K562 (cell line): ENCODE data around the gene TESK2. TPM values are rescaled to one million over a fixed set of nuclear protein-coding genes. Genes with fewer than 3 reads are reported as not detected.

Experiments used
- ATAC-seq: fragments of 200-7000 bp; cut with Tn5 transposase; 3 replicates; pipeline ENCODE4 v1.9.1; 2020; ENCODE audit warnings: moderate library complexity
- BruUV-seq: library from RNA; stranded (reverse); fragments of 400-500 nt; replicated peaks from 2 replicates; lab custom pipeline; 2021; lab: Mats Ljungman, UMichigan
- CTCF ChIA-PET: fragments of 300-600 bp; formaldehyde crosslinking; extraction: SDS; loops from one replicate; lab custom pipeline; 2021; ENCODE audit warnings: low intra/inter-chr PET ratio; lab: Yijun Ruan, JAX
- POLR2A ChIA-PET: fragments of 300-600, 350-650 bp; sonication (Branson Sonifier 250); formaldehyde crosslinking; extraction: SDS; loops from one replicate; lab custom pipeline; 2021; ENCODE audit warnings: antibody characterized with exemption, inconsistent platforms; lab: Yijun Ruan, JAX
- DNase-seq, 4 experiments: peaks; one replicate each; pipeline versions ENCODE4 v3.0.0 to v3.0.0-alpha.2; 2011 to 2018; ENCODE audit warnings: low spot score in 3 of 4, mixed read lengths in 3 of 4; ENCODE audit errors: extremely low read depth in 1 of 4
- FAIRE-seq: peaks from 2 replicates; lab custom pipeline; 2011; peaks lifted over from hg19 to GRCh38; lab: Jason Lieb, UNC
- H2AFZ ChIP-seq: 2 replicates; pipeline ENCODE4 v1.6.0; 2011; ENCODE audit warnings: low read depth, low read length, control low read depth, inconsistent platforms
- H3K27ac ChIP-seq: fragments of 200-600 bp; 3 replicates; pipeline ENCODE4 v1.8.0; 2011; ENCODE audit warnings: low read depth, mild to moderate bottlenecking, control low read depth, inconsistent platforms, low read length, moderate library complexity, mixed read lengths; ENCODE audit errors: extremely low read depth
- H3K27me3 ChIP-seq, 2 experiments: fragments of 300-600 bp in 1 of 2; 2 replicates in 1 of 2; 3 replicates in 1 of 2; pipeline versions ENCODE4 v1.6.0 to v1.8.0; 2011; ENCODE audit warnings: inconsistent platforms in 2 of 2, low read length in 2 of 2, mild to moderate bottlenecking in 1 of 2, mixed read lengths in 1 of 2, moderate library complexity in 1 of 2; ENCODE audit not compliant: control insufficient read depth in 2 of 2, insufficient read depth in 2 of 2
- H3K36me3 ChIP-seq: fragments of 300-600 bp; 3 replicates; pipeline ENCODE4 v1.8.0; 2011; ENCODE audit warnings: mild to moderate bottlenecking, low read length, inconsistent platforms; ENCODE audit not compliant: control insufficient read depth, insufficient read depth
- H3K4me1 ChIP-seq, 2 experiments: fragments of 200-600 bp in 1 of 2; replicated peaks in 1 of 2; 2 replicates in 1 of 2; 3 replicates in 1 of 2; pipeline versions ENCODE4 v1.5.1 to v1.8.0; 2011; ENCODE audit warnings: inconsistent platforms in 2 of 2, low read length in 2 of 2, mild to moderate bottlenecking in 1 of 2, mixed read lengths in 1 of 2, moderate library complexity in 1 of 2; ENCODE audit not compliant: control insufficient read depth in 2 of 2, insufficient read depth in 2 of 2
- H3K4me2 ChIP-seq: 2 replicates; pipeline ENCODE4 v1.6.1; 2011; ENCODE audit warnings: low read length, control low read depth, inconsistent platforms, mixed read lengths; ENCODE audit not compliant: insufficient read depth
- H3K4me3 ChIP-seq: fragments of 200-600 bp; sonication (generic), shearing (Covaris generic); 2 replicates; pipeline ENCODE4 v1.5.1; 2016; ENCODE audit warnings: control low read depth, inconsistent platforms
- H3K79me2 ChIP-seq: fragments of 200-600 bp; 3 replicates; pipeline ENCODE4 v1.8.0; 2011; ENCODE audit warnings: low read length, inconsistent platforms; ENCODE audit not compliant: control insufficient read depth, insufficient read depth
- H3K9ac ChIP-seq, 2 experiments: 2 replicates each; pipeline versions ENCODE4 v1.6.0 to v1.6.1; 2011; ENCODE audit warnings: low read depth in 2 of 2, low read length in 2 of 2, control low read depth in 1 of 2, inconsistent platforms in 1 of 2, mild to moderate bottlenecking in 1 of 2, mixed read lengths in 1 of 2; ENCODE audit not compliant: insufficient read depth in 1 of 2
- H3K9me1 ChIP-seq: one replicate; pipeline ENCODE4 v1.6.0; 2011; ENCODE audit warnings: inconsistent platforms, mild to moderate bottlenecking, low read length, moderate library complexity; ENCODE audit not compliant: control insufficient read depth, insufficient read depth
- H3K9me3 ChIP-seq: replicated peaks from 2 replicates; pipeline ENCODE4 v1.5.1; 2011; ENCODE audit warnings: low read depth, low read length, inconsistent platforms; ENCODE audit not compliant: control insufficient read depth, insufficient read depth
- H4K20me1 ChIP-seq: replicated peaks from 2 replicates; pipeline ENCODE4 v1.6.1; 2011; ENCODE audit warnings: low read length, inconsistent platforms, mixed read lengths; ENCODE audit not compliant: control insufficient read depth, insufficient read depth
- KAT2B ChIP-seq: IDR thresholded peaks from one replicate; pipeline ENCODE4 v1.6.1; 2012; ENCODE audit warnings: low read depth, mild to moderate bottlenecking, control low read depth, inconsistent platforms, low read length, moderate library complexity
- L3MBTL2 ChIP-seq: fragments of 450-650 bp; IDR thresholded peaks from 2 replicates; pipeline ENCODE4 v1.6.1; 2016; ENCODE audit warnings: mild to moderate bottlenecking, moderate library complexity
- LEF1 ChIP-seq: fragments of 450-650 bp; IDR thresholded peaks from 2 replicates; pipeline ENCODE4 v1.6.1; 2016; ENCODE audit warnings: mild to moderate bottlenecking
- NFE2L1 ChIP-seq: fragments of 450-650 bp; IDR thresholded peaks from 2 replicates; pipeline ENCODE4 v1.6.1; 2016; ENCODE audit warnings: missing genetic modification characterization, low read depth, mild to moderate bottlenecking, missing compliant biosample characterization, moderate library complexity, borderline replicate concordance
- PHB2 ChIP-seq: fragments of 450-650 bp; IDR thresholded peaks from 2 replicates; pipeline ENCODE4 v1.6.1; 2017; ENCODE audit warnings: low read depth
- POU5F1 ChIP-seq: fragments of 150-350 bp; IDR thresholded peaks from 2 replicates; pipeline ENCODE4 v1.6.1; 2014; ENCODE audit warnings: borderline replicate concordance, low read length, low read depth, mild to moderate bottlenecking; ENCODE audit not compliant: partially characterized antibody
- RBM15 ChIP-seq: fragments of 200-400 bp; formaldehyde crosslinking; IDR thresholded peaks from 2 replicates; pipeline ENCODE4 v1.6.1; 2018; ENCODE audit warnings: mild to moderate bottlenecking, low read length, moderate library complexity; ENCODE audit not compliant: insufficient read depth
- SMAD4 ChIP-seq: fragments of 250-450 bp; sonication (Bioruptor Pico); conservative IDR thresholded peaks from 2 replicates; pipeline ENCODE4 v1.8.0; 2021; ENCODE audit warnings: inconsistent platforms, mild to moderate bottlenecking, moderate library complexity
- SP1 ChIP-seq: sonication (generic); formaldehyde crosslinking; IDR thresholded peaks from 2 replicates; pipeline ENCODE4 v1.8.1; 2022; ENCODE audit warnings: mild to moderate bottlenecking, missing genetic modification reagents
- TAF9B ChIP-seq: fragments of 450-650 bp; IDR thresholded peaks from 2 replicates; pipeline ENCODE4 v1.6.1; 2018; ENCODE audit warnings: mild to moderate bottlenecking; ENCODE audit not compliant: partially characterized antibody
- ZNF184 ChIP-seq: sonication (generic); formaldehyde crosslinking; IDR thresholded peaks from 2 replicates; pipeline ENCODE4 v1.5.0; 2020; ENCODE audit warnings: missing genetic modification reagents
- in situ Hi-C: fragments of 300-500 bp; cut with MboI; formaldehyde crosslinking; loops from 4 replicates; pipeline ENCODE4 v1.15.0; 2018; ENCODE audit warnings: inconsistent platforms, mixed read lengths
- intact Hi-C: fragments of 100-400 bp; cut with micrococcal nuclease; formaldehyde crosslinking; loops from 2 replicates; pipeline ENCODE4 v1.14.2; 2022
- polyA plus RNA-seq, 8 experiments: library from polyadenylated mRNA; depleted of rRNA in 4 of 8; stranded (reverse) in 5 of 8; unstranded in 3 of 8; fragments of >200 nt; fragmentation: Nextera tagmentation in 2 of 8; fragmentation: Illumina TruSeq in 1 of 8; extraction: Ambion mirVana in 2 of 8; extraction: Trizol in 1 of 8; gene quantifications; 2 replicates each; pipeline versions ENCODE4 v1.2.1 to v1.2.3, GENCODE V29; 2011 to 2014; ENCODE audit warnings: inconsistent platforms in 1 of 8, missing spikeins in 1 of 8
- total RNA-seq, 7 experiments: library from RNA; depleted of rRNA in 6 of 7; stranded (reverse); fragments of >200 nt in 6 of 7; fragmentation: Illumina TruSeq in 2 of 7; extraction: Trizol in 2 of 7; gene quantifications; 2 replicates each; pipeline versions ENCODE4 v1.2.1 to v1.2.3, GENCODE V29; 2011 to 2021; ENCODE audit warnings: low replicate concordance in 1 of 7
- TF ChIP-seq, protein P1 (sequence below): fragments of 450-650 bp; formaldehyde crosslinking; IDR thresholded peaks from 2 replicates; pipeline ENCODE4 v1.4.0; 2022; ENCODE audit warnings: missing genetic modification characterization
- TF ChIP-seq, protein P2 (sequence below): fragments of 250-450 bp; sonication (Bioruptor Pico); IDR thresholded peaks from 2 replicates; pipeline ENCODE4 v1.5.0; 2021
- TF ChIP-seq, protein P3 (sequence below): fragments of 250-450 bp; sonication (Bioruptor Pico); IDR thresholded peaks from 2 replicates; pipeline ENCODE4 v1.5.0; 2022; ENCODE audit warnings: mild to moderate bottlenecking

Gene TESK2
- total and polyA plus RNA-seq, 9 of the 15 experiments (the other 6 are each of a cell fraction or from before 2014, with no cell fraction given), result 1.6 to 5.3 (median 3.7) TPM

DNA sequence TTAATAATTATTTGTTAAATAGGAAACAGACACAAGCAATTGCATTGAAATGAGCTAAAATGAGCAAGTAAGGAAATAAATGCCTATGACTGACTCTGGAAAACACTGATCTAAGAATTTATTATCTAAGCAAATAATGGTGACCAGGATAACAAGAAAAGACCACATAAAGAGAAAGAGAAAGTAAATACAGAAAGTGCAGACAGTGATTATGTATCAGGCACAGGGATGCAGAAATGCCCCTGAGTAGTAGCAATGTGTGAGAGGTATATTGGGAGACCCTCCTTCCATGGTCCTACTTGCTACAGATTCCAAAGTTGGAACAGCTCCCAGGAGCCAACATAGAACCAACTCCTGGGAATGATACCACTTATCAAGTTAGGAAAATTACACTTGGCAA is 117.4 kb downstream of the TESK2 start:
- H3K4me1 ChIP-seq, result 0 out of 5 replicates have a peak, but pooled peaks cover 0 to 4% of the 10 kb centered on the region in 2 experiments
- no peaks in the 10 kb centered on the region for H4K20me1 ChIP-seq
- in situ Hi-C loops, result no loop called here
- POLR2A ChIA-PET, result interaction anchor here (0.8 to 1.6 kb wide), 3 partner anchors 11 to 27 kb away, joined by 3 to 6 read pairs (median 5); no protein-coding TSS in a partner anchor
- no peak for ATAC-seq
- H3K27ac ChIP-seq, result no peak overlapping the region
- no peaks in the 10 kb centered on the region for H3K9me1 ChIP-seq
- H3K4me3 ChIP-seq, result no peak overlapping the region
- H3K27me3 ChIP-seq, result no peaks in the 10 kb centered on the region
- no peak for FAIRE-seq
- H3K36me3 ChIP-seq, result no peaks in the 10 kb centered on the region
- no peak overlapping the region for H3K4me2 ChIP-seq
- H3K9me3 ChIP-seq, result no peaks in the 10 kb centered on the region
- CTCF ChIA-PET, result no interaction called here
- no peak overlapping the region for H3K9ac ChIP-seq
- no peaks in the 10 kb centered on the region for H3K79me2 ChIP-seq
- H2AFZ ChIP-seq, result no peak overlapping the region
- TF ChIP-seq KAT2B (no peak), ZNF184 (CRISPR knock-in tag) (no peak), SP1 (no peak), LEF1 (no peak), L3MBTL2 (no peak), SMAD4 (CRISPR knock-in tag) (no peak), PHB2 (no peak), POU5F1 (no peak), NFE2L1 (tag) (no peak), RBM15 (no peak), TAF9B (no peak)
- TF ChIP-seq, protein P1, sequence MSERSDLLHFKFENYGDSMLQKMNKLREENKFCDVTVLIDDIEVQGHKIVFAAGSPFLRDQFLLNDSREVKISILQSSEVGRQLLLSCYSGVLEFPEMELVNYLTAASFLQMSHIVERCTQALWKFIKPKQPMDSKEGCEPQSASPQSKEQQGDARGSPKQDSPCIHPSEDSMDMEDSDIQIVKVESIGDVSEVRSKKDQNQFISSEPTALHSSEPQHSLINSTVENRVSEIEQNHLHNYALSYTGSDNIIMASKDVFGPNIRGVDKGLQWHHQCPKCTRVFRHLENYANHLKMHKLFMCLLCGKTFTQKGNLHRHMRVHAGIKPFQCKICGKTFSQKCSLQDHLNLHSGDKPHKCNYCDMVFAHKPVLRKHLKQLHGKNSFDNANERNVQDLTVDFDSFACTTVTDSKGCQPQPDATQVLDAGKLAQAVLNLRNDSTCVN (CRISPR knock-in tag), result no peak
- TF ChIP-seq, protein P2, sequence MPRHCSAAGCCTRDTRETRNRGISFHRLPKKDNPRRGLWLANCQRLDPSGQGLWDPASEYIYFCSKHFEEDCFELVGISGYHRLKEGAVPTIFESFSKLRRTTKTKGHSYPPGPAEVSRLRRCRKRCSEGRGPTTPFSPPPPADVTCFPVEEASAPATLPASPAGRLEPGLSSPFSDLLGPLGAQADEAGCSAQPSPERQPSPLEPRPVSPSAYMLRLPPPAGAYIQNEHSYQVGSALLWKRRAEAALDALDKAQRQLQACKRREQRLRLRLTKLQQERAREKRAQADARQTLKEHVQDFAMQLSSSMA, result no peak
- TF ChIP-seq, protein P3, sequence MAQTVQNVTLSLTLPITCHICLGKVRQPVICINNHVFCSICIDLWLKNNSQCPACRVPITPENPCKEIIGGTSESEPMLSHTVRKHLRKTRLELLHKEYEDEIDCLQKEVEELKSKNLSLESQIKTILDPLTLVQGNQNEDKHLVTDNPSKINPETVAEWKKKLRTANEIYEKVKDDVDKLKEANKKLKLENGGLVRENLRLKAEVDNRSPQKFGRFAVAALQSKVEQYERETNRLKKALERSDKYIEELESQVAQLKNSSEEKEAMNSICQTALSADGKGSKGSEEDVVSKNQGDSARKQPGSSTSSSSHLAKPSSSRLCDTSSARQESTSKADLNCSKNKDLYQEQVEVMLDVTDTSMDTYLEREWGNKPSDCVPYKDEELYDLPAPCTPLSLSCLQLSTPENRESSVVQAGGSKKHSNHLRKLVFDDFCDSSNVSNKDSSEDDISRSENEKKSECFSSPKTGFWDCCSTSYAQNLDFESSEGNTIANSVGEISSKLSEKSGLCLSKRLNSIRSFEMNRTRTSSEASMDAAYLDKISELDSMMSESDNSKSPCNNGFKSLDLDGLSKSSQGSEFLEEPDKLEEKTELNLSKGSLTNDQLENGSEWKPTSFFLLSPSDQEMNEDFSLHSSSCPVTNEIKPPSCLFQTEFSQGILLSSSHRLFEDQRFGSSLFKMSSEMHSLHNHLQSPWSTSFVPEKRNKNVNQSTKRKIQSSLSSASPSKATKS (CRISPR knock-in tag), result no peak
- intact Hi-C loops, result no loop called here
- BruUV-seq, result no TSS peak
- DNase-seq, result no peak
